Spleen (tissue), 11 donors: ENCODE data around the gene PCDHGC3. TPM values are rescaled to one million over a fixed set of nuclear protein-coding genes. Genes with fewer than 3 reads are reported as not detected.
A peak's percentile ranks its signal among the peaks of the same experiment; 100 is the strongest.

ENCODE experiments used
- DNase-seq: peaks from one replicate; pipeline ENCODE4 v3.0.0-alpha.2; 2020
- H3K27ac ChIP-seq, 8 donors: fragments of 200-600 bp; sonication (generic) in 7 of 8; 1 replicate in 4 of 8; 2 replicates in 4 of 8; pipeline versions ENCODE4 v1.5.0 to v1.8.0; 2016 to 2021; ENCODE audit warnings: inconsistent platforms in 4 of 8, mild to moderate bottlenecking in 4 of 8, moderate library complexity in 1 of 8
- H3K27me3 ChIP-seq, 7 donors: fragments of 200-600 bp; sonication (generic) in 6 of 7; replicated peaks in 1 of 7; 1 replicate in 4 of 7; 2 replicates in 3 of 7; pipeline versions ENCODE4 v1.5.0 to v1.8.0; 2016 to 2021; ENCODE audit warnings: inconsistent platforms in 3 of 7, mild to moderate bottlenecking in 1 of 7
- H3K36me3 ChIP-seq, 6 donors: fragments of 200-600 bp; sonication (generic) in 5 of 6; 1 replicate in 4 of 6; 2 replicates in 2 of 6; pipeline versions ENCODE4 v1.5.0 to v1.8.0; 2016 to 2021; ENCODE audit warnings: inconsistent platforms in 2 of 6
- H3K4me1 ChIP-seq, 6 donors: fragments of 200-600 bp; sonication (generic) in 5 of 6; 1 replicate in 3 of 6; 2 replicates in 3 of 6; pipeline versions ENCODE4 v1.5.0 to v1.8.0; 2016 to 2021; ENCODE audit warnings: inconsistent platforms in 3 of 6
- H3K4me3 ChIP-seq, 8 donors: fragments of 200-600 bp; sonication (generic) in 7 of 8; 1 replicate in 4 of 8; 2 replicates in 4 of 8; pipeline versions ENCODE4 v1.5.0 to v1.8.0; 2016 to 2021; ENCODE audit warnings: inconsistent platforms in 4 of 8, mild to moderate bottlenecking in 4 of 8, moderate library complexity in 2 of 8
- H3K9me3 ChIP-seq, 8 donors: fragments of 200-600 bp; sonication (generic) in 7 of 8; 1 replicate in 4 of 8; 2 replicates in 4 of 8; pipeline versions ENCODE4 v1.5.0 to v1.8.0; 2016 to 2021; ENCODE audit warnings: inconsistent platforms in 4 of 8
- CTCF ChIP-seq, 11 experiments: fragments of 200-600 bp in 7 of 11; fragments of 450-650 bp in 4 of 11; sonication (generic) in 4 of 11; IDR thresholded peaks in 8 of 11; conservative IDR thresholded peaks in 3 of 11; 1 replicate in 7 of 11; 2 replicates in 4 of 11; pipeline versions ENCODE4 v1.4.0 to v1.8.0; 2016 to 2021; ENCODE audit warnings: antibody characterized with exemption in 11 of 11, inconsistent platforms in 4 of 11, mild to moderate bottlenecking in 1 of 11
- POLR2A ChIP-seq, 3 donors: fragments of 450-650 bp; IDR thresholded peaks; one replicate each; pipeline ENCODE4 v1.5.1; 2017; ENCODE audit warnings: antibody characterized with exemption in 3 of 3, mild to moderate bottlenecking in 1 of 3
- POLR2AphosphoS5 ChIP-seq, 3 donors: sonication (generic); formaldehyde crosslinking; IDR thresholded peaks; one replicate each; pipeline ENCODE4 v1.5.1; 2017; ENCODE audit warnings: antibody characterized with exemption in 3 of 3
- WGBS, 5 donors: extraction: QIAGEN DNeasy Blood & Tissue Kit in 3 of 5; methylation state at CpG; one replicate each; pipeline versions ENCODE4 v1.1.5 to v1.1.7; 2013 to 2018; 5-methylcytosine and 5-hydroxymethylcytosine counted together
- intact Hi-C: fragments of 100-400 bp; cut with DNase I; formaldehyde crosslinking; loops from one replicate; pipeline ENCODE4 v1.15.0; 2023; ENCODE audit warnings: low total_unique reads
- polyA plus RNA-seq, 3 donors: library from polyadenylated mRNA; stranded (reverse); fragments of 200-250 nt; gene quantifications; one replicate each; pipeline ENCODE4 v1.2.1, GENCODE V29; 2013
- total RNA-seq, 7 donors: library from RNA; depleted of rRNA in 3 of 7; stranded (reverse); fragments of >200 nt in 3 of 7; fragmentation: NEBNext Ultra II Directional in 4 of 7; extraction: Animal tissue kit (Norgen Biotek cat#: 25700) in 4 of 7; gene quantifications; one replicate each; pipeline versions ENCODE4 v1.1.0 to v1.2.1, GENCODE V29; 2016 to 2021
- donor health status: healthy with polysubstance abuse.
- donor health status: DM: no; HTN: no; CAD: no; lungs with moderate emphysema.
- donor health status: DM: no; HTN: no; CAD: no.
- donor health status: Bipolar disorder and iron deficiency.
- donor health status: healthy.
- donor health status: DM: no; HTN: no; CAD: no.
- donor health status: DM: yes; HTN: yes; CAD: no.

PCDHGC3 gene
- total and polyA plus RNA-seq, 10 donors: 7.0 to 26.7 (median 19.2) TPM

GRCh38 chr5:141484310-141484640, 8.5 kb downstream of the PCDHGC3 start:
- 15 to 29% (median 22%) methylated on average over 4 of the region's 4 CpGs for WGBS, 5 donors
- H3K27ac ChIP-seq: no peak overlapping the region
- H3K4me3 ChIP-seq: peak overlapping the region in 3 of 8 donors; percentile 25 to 58 (median 36)
- no peak for DNase-seq
- TF ChIP-seq CTCF (IDR thresholded peaks at IDR 0.05 in 8 of 11, conservative IDR thresholded peaks at IDR 0.05 in 3 of 11) (no peak), POLR2AphosphoS5 (IDR thresholded peaks at IDR 0.05) (no peak), POLR2A (IDR thresholded peaks at IDR 0.05) (no peak)
- H3K27me3 ChIP-seq: peaks cover 0 to 72% (median 21%) of the 10 kb centered on the region in 7 donors
- intact Hi-C loops: no loop called here
- H3K4me1 ChIP-seq: peaks cover 0 to 38% (median 17%) of the 10 kb centered on the region in 6 donors
- no peaks in the 10 kb centered on the region for H3K9me3 ChIP-seq
- H3K36me3 ChIP-seq: no peaks in the 10 kb centered on the region

GRCh38 chr5:141484641-141485311, 9.0 kb downstream of the PCDHGC3 start, which contains the start of gene PCDHGC4:
Gene PCDHGC4 (plus strand): TSS chr5:141485030. CDS start chr5:141485174, 144 bp downstream.
- TF ChIP-seq CTCF (IDR thresholded peaks at IDR 0.05 in 8 of 11, conservative IDR thresholded peaks at IDR 0.05 in 3 of 11): no peak
- no peak for TF ChIP-seq POLR2A (IDR thresholded peaks at IDR 0.05)
- TF ChIP-seq POLR2AphosphoS5 (IDR thresholded peaks at IDR 0.05): no peak
- intact Hi-C loops: no loop called here
- WGBS, 5 donors: 7 to 12% (median 10%) methylated on average over 16 to 39 of the region's 39 CpGs
- no peak within 1 kb of the TSS for H3K27ac ChIP-seq
- peaks cover 0 to 4% (median 0%) of the 10 kb centered on the region in 6 donors for H3K36me3 ChIP-seq
- peaks cover 0 to 33% (median 15%) of the 10 kb centered on the region in 6 donors for H3K4me1 ChIP-seq
- peak within 1 kb of the TSS in 6 of 8 donors; percentile 7 to 58 (median 24) for H3K4me3 ChIP-seq
- no peak for DNase-seq
- H3K9me3 ChIP-seq: no peaks in the 10 kb centered on the region
- peaks cover 0 to 72% (median 21%) of the 10 kb centered on the region in 7 donors for H3K27me3 ChIP-seq

- Histone ChIP-seq H3K27me3 (peaks cover 0 to 78% (median 21%) of the 10 kb centered on the region in 7 donors), H3K4me1 (peaks cover 0 to 25% (median 14%) of the 10 kb centered on the region in 6 donors), H3K36me3 (peaks cover 0 to 5% (median 0%) of the 10 kb centered on the region in 6 donors), H3K4me3 (peak overlapping the region in 4 of 8 donors; percentile 22 to 58 (median 30)), H3K9me3 (no peaks in the 10 kb centered on the region), H3K27ac (no peak overlapping the region)
- intact Hi-C loops: no loop called here
- TF ChIP-seq POLR2AphosphoS5 (IDR thresholded peaks at IDR 0.05) (no peak), POLR2A (IDR thresholded peaks at IDR 0.05) (no peak), CTCF (IDR thresholded peaks at IDR 0.05 in 8 of 11, conservative IDR thresholded peaks at IDR 0.05 in 3 of 11) (no peak)
- no peak for DNase-seq
- WGBS, 5 donors: 50 to 70% (median 55%) methylated on average over 23 to 38 of the region's 38 CpGs
Measured at GRCh38 chr5:141485321-141486055, 9.7 kb downstream of the PCDHGC3 start.

GRCh38 chr5:141486091-141486490, 10.3 kb downstream of the PCDHGC3 start:
- H3K4me1 ChIP-seq: peaks cover 0 to 27% (median 16%) of the 10 kb centered on the region in 6 donors
- peaks cover 0 to 5% (median 0%) of the 10 kb centered on the region in 6 donors for H3K36me3 ChIP-seq
- intact Hi-C loops: no loop called here
- no peak for DNase-seq
- WGBS, 5 donors: 85 to 96% (median 91%) methylated on average over 4 to 9 of the region's 9 CpGs
- TF ChIP-seq POLR2AphosphoS5 (IDR thresholded peaks at IDR 0.05) (no peak), POLR2A (IDR thresholded peaks at IDR 0.05) (no peak), CTCF (IDR thresholded peaks at IDR 0.05 in 8 of 11, conservative IDR thresholded peaks at IDR 0.05 in 3 of 11) (no peak)
- H3K4me3 ChIP-seq: no peak overlapping the region
- peaks cover 0 to 84% (median 21%) of the 10 kb centered on the region in 7 donors for H3K27me3 ChIP-seq
- no peak overlapping the region for H3K27ac ChIP-seq
- H3K9me3 ChIP-seq: no peaks in the 10 kb centered on the region
